Psoas muscle (tissue), 8 donors: ENCODE measurements around the gene ELOVL5. TPM values are rescaled to one million over a fixed set of nuclear protein-coding genes. Genes with fewer than 3 reads are reported as not detected.

ENCODE experiments used
- ATAC-seq, 4 donors: fragments of 200-7000 bp; cut with Tn5 transposase; one replicate each; pipeline ENCODE4 v1.9.1; 2020; ENCODE audit warnings: moderate library complexity in 3 of 4, mild to moderate bottlenecking in 2 of 4
- DNase-seq, 2 donors: peaks; one replicate each; pipeline ENCODE4 v3.0.0-alpha.2; 2020
- H3K27ac ChIP-seq: fragments of 200-600 bp; one replicate; pipeline ENCODE4 v1.8.0; 2022
- H3K27me3 ChIP-seq, 3 donors: fragments of 200-600 bp in 1 of 3; one replicate each; pipeline versions ENCODE4 v1.6.1 to v1.8.0; 2013 to 2022; ENCODE audit warnings: low read length in 2 of 3, mild to moderate bottlenecking in 2 of 3, moderate library complexity in 1 of 3; ENCODE audit not compliant: insufficient read depth in 3 of 3
- H3K36me3 ChIP-seq, 2 donors: fragments of 200-600 bp in 1 of 2; one replicate each; pipeline versions ENCODE4 v1.6.1 to v1.8.0; 2013 to 2022; ENCODE audit warnings: low read depth in 1 of 2, mild to moderate bottlenecking in 1 of 2, moderate library complexity in 1 of 2; ENCODE audit not compliant: insufficient read depth in 1 of 2
- H3K4me1 ChIP-seq: fragments of 200-600 bp; one replicate; pipeline ENCODE4 v1.8.0; 2022
- H3K4me3 ChIP-seq: fragments of 200-600 bp; one replicate; pipeline ENCODE4 v1.8.0; 2022; ENCODE audit warnings: mild to moderate bottlenecking
- H3K9me3 ChIP-seq: fragments of 200-600 bp; one replicate; pipeline ENCODE4 v1.8.0; 2022
- CTCF ChIP-seq: fragments of 200-600 bp; IDR thresholded peaks from one replicate; pipeline ENCODE4 v1.8.0; 2022; ENCODE audit warnings: antibody characterized with exemption
- WGBS, 3 donors: extraction: QIAGEN DNeasy Blood & Tissue Kit; methylation state at CpG; one replicate each; pipeline versions ENCODE4 v1.1.6 to v1.1.7; 2013; 5-methylcytosine and 5-hydroxymethylcytosine counted together
- intact Hi-C, 2 donors: fragments of 100-400 bp; cut with DNase I; formaldehyde crosslinking; loops; one replicate each; pipeline versions ENCODE4 v1.11.0 to v1.14.2; 2022
- polyA plus RNA-seq, 3 donors: library from polyadenylated mRNA; stranded (reverse); fragments of 200-250 nt; gene quantifications; one replicate each; pipeline ENCODE4 v1.2.3, GENCODE V29; 2013
- total RNA-seq, 4 donors: library from RNA; stranded (reverse); fragmentation: NEBNext Ultra II Directional in 2 of 4; extraction: Animal tissue kit (Norgen Biotek cat#: 25700) in 2 of 4; gene quantifications; one replicate each; pipeline versions ENCODE4 v1.2.1 to v1.2.4, GENCODE V29; 2021 to 2023
- donor health status: healthy with polysubstance abuse.
- donor health status: DM: no; HTN: no; CAD: no; lungs with moderate emphysema.
- donor health status: Bipolar disorder and iron deficiency.
- donor health status: healthy.
- donor health status: DM: yes; HTN: yes; CAD: no.
- donor health status: DM: no; HTN: no; CAD: no.
- donor health status: DM: no; HTN: no; CAD: no.
- donor health status: DM: yes; HTN: yes; CAD: no.

ELOVL5 gene
- total and polyA plus RNA-seq, 7 donors, result 4.8 to 14.4 (median 7.5) TPM

GRCh38 chr6:53251033-53251672 lies 97.6 kb downstream of the ELOVL5 start:
- Histone ChIP-seq H3K36me3 (no peaks in the 10 kb centered on the region), H3K9me3 (no peaks in the 10 kb centered on the region), H3K27me3 (no peaks in the 10 kb centered on the region), H3K27ac (no peak overlapping the region), H3K4me1 (no peaks in the 10 kb centered on the region), H3K4me3 (no peak overlapping the region)
- WGBS, 3 donors, result 62 to 69% (median 67%) methylated on average over 3 of the region's 3 CpGs
- no peak for ATAC-seq
- no peak for DNase-seq
- no peak for TF ChIP-seq CTCF
- intact Hi-C loops, result no loop called here

GRCh38 chr6:53250176-53251032 lies 98.3 kb downstream of the ELOVL5 start:
- Histone ChIP-seq H3K4me1 (no peaks in the 10 kb centered on the region), H3K27me3 (no peaks in the 10 kb centered on the region), H3K36me3 (no peaks in the 10 kb centered on the region), H3K9me3 (no peaks in the 10 kb centered on the region), H3K4me3 (no peak overlapping the region), H3K27ac (no peak overlapping the region)
- WGBS, 3 donors, result 57 to 66% (median 59%) methylated on average over 8 of the region's 8 CpGs
- no peak for ATAC-seq
- no peak for TF ChIP-seq CTCF
- intact Hi-C loops, result no loop called here
- no peak for DNase-seq

GRCh38 chr6:53246924-53247323 lies 101.8 kb downstream of the ELOVL5 start:
- Histone ChIP-seq H3K27me3 (no peaks in the 10 kb centered on the region), H3K9me3 (no peaks in the 10 kb centered on the region), H3K36me3 (no peaks in the 10 kb centered on the region), H3K4me3 (no peak overlapping the region), H3K4me1 (no peaks in the 10 kb centered on the region), H3K27ac (no peak overlapping the region)
- intact Hi-C loops, result no loop called here
- TF ChIP-seq CTCF, result no peak
- WGBS, 3 donors, result 26 to 44% (median 28%) methylated on average over 2 of the region's 2 CpGs
- no peak for ATAC-seq
- DNase-seq, result no peak

GRCh38 chr6:53244958-53245357 lies 103.8 kb downstream of the ELOVL5 start:
- no peaks in the 10 kb centered on the region for H3K4me1 ChIP-seq
- DNase-seq, result no peak
- no peak overlapping the region for H3K4me3 ChIP-seq
- no peak for TF ChIP-seq CTCF
- intact Hi-C loops, result no loop called here
- WGBS, 3 donors, result 74 to 90% (median 84%) methylated on average over 5 of the region's 5 CpGs
- H3K36me3 ChIP-seq, result no peaks in the 10 kb centered on the region
- ATAC-seq, result no peak
- H3K27ac ChIP-seq, result no peak overlapping the region
- no peaks in the 10 kb centered on the region for H3K27me3 ChIP-seq
- no peaks in the 10 kb centered on the region for H3K9me3 ChIP-seq
